Lower lobe of right lung (tissue), 2 donors: ENCODE measurements around the gene RAB3GAP2. TPM values are rescaled to one million over a fixed set of nuclear protein-coding genes. Genes with fewer than 3 reads are reported as not detected.

Experiments used
- ATAC-seq, 2 donors: fragments of 200-7000 bp; cut with Tn5 transposase; one replicate each; pipeline ENCODE4 v1.9.1; 2020 to 2022; ENCODE audit warnings: mild to moderate bottlenecking in 2 of 2, moderate library complexity in 2 of 2
- DNase-seq: peaks from one replicate; pipeline ENCODE4 v3.0.0-alpha.2; 2020
- H3K27ac ChIP-seq: fragments of 200-600 bp; one replicate; pipeline ENCODE4 v1.8.0; 2022
- H3K27me3 ChIP-seq: fragments of 200-600 bp; one replicate; pipeline ENCODE4 v1.8.0; 2022; ENCODE audit warnings: low read depth
- H3K36me3 ChIP-seq: fragments of 200-600 bp; one replicate; pipeline ENCODE4 v1.8.0; 2022; ENCODE audit warnings: mild to moderate bottlenecking
- H3K4me1 ChIP-seq: fragments of 200-600 bp; one replicate; pipeline ENCODE4 v1.8.0; 2022
- H3K4me3 ChIP-seq: fragments of 200-600 bp; one replicate; pipeline ENCODE4 v1.8.0; 2022; ENCODE audit warnings: mild to moderate bottlenecking
- H3K9me3 ChIP-seq: fragments of 200-600 bp; one replicate; pipeline ENCODE4 v1.8.0; 2022
- intact Hi-C: fragments of 100-400 bp; cut with DNase I; formaldehyde crosslinking; loops from one replicate; pipeline ENCODE4 v1.11.0; 2022
- total RNA-seq: library from RNA; stranded (reverse); fragmentation: NEBNext Ultra II Directional; extraction: Animal tissue kit (Norgen Biotek cat#: 25700); gene quantifications from one replicate; pipeline ENCODE4 v1.2.1, GENCODE V29; 2021
- TF ChIP-seq, protein P1 (sequence below): fragments of 200-600 bp; IDR thresholded peaks from one replicate; pipeline ENCODE4 v1.8.0; 2022; ENCODE audit warnings: antibody characterized with exemption, mild to moderate bottlenecking
- donor health status: DM: no; HTN: yes; CAD: no; lungs with severe emphysema.

RAB3GAP2 gene
- total RNA-seq, 1 donor from 2014 or later: 36.1 TPM

DNA sequence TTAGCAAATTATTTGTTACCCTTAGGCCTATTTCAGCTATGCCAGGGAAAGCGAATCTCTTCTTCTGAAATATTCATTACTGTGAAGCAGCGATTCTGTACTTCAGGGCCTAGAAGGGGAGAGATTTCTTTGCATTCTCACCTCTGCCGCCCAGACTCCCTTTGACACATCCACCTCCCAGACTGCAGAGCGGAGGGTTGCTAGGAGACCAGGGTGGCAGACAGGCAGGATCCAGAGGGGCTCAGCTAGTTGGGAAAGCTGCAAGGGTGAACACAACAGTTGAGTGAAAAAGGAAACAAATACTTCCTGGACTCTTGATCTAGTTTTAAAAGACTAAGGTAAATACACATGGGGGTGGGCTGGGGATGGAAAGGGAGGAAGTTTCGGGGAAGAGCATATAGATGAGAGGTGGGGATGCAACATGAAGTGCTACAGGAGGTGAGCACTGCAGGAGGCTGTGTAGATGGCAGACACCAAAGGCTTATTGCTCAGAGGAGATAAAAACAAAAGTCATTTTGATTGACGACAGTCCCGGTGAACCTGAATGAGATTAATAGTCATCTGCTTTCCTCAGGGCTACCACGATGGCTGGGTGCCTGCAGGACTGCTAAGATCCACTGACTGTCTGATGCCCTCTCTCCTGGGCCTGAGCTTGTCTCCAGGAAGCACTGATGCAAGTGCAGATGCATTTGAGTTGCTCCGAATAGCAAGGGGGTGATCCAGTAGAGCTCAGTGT lies 26.4 kb upstream of the RAB3GAP2 start:
- Histone ChIP-seq H3K36me3 (no peaks in the 10 kb centered on the region), H3K27ac (no peak overlapping the region), H3K9me3 (no peaks in the 10 kb centered on the region), H3K27me3 (peaks cover 20% of the 10 kb centered on the region), H3K4me3 (no peak overlapping the region), H3K4me1 (peaks cover 13% of the 10 kb centered on the region)
- intact Hi-C loops: no loop called here
- TF ChIP-seq, protein P1, sequence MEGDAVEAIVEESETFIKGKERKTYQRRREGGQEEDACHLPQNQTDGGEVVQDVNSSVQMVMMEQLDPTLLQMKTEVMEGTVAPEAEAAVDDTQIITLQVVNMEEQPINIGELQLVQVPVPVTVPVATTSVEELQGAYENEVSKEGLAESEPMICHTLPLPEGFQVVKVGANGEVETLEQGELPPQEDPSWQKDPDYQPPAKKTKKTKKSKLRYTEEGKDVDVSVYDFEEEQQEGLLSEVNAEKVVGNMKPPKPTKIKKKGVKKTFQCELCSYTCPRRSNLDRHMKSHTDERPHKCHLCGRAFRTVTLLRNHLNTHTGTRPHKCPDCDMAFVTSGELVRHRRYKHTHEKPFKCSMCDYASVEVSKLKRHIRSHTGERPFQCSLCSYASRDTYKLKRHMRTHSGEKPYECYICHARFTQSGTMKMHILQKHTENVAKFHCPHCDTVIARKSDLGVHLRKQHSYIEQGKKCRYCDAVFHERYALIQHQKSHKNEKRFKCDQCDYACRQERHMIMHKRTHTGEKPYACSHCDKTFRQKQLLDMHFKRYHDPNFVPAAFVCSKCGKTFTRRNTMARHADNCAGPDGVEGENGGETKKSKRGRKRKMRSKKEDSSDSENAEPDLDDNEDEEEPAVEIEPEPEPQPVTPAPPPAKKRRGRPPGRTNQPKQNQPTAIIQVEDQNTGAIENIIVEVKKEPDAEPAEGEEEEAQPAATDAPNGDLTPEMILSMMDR: no peak
- DNase-seq (no peak), ATAC-seq (no peak)

DNA sequence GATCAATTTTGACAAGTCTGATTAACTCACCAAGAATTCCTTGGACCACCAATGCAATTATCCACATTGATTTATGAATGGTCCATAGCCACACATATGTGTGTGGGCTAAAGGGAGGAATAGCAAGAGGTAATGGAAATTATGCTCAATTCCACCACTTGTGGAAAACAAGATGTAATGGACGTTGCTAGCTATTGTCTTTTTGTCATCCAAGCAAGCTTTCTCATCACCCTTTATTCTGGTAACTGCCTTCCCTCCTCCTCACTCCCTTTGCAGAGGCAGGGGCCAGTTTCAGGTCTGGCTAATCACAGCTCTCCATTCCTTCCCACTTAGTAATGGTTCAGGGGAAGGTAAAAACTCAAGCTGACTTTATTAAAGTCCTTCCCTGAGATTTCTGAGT lies 24.7 kb upstream of the RAB3GAP2 start:
- H3K36me3 ChIP-seq: no peaks in the 10 kb centered on the region
- intact Hi-C loops: no loop called here
- no peak overlapping the region for H3K27ac ChIP-seq
- peaks cover 13% of the 10 kb centered on the region for H3K4me1 ChIP-seq
- no peaks in the 10 kb centered on the region for H3K9me3 ChIP-seq
- DNase-seq: no peak
- H3K4me3 ChIP-seq: no peak overlapping the region
- no peak for ATAC-seq
- H3K27me3 ChIP-seq: peaks cover 20% of the 10 kb centered on the region
- TF ChIP-seq, protein P1: no peak

DNA sequence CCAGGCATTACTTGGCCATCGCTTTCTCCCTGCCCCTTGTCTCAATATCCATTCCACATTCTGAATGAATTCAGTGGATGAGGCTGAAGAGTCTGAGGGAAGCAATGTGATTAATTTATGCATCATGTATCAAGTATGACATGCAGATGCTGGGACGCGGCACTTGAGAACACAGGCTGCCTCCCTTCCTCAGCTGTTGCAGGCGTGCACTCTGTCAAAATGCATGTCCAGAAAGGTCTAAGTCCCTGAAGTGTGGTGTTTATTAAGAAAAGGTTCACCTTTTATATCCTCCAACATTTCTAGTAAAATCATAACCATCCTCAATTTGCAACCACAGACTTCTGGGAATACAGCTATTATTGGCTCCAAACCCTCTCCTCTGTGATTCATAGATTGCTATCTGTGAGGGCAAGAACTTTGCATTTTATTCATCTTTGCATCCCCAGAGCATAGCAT lies 22.6 kb upstream of the RAB3GAP2 start:
- no peak overlapping the region for H3K27ac ChIP-seq
- TF ChIP-seq, protein P1: no peak
- peaks cover 20% of the 10 kb centered on the region for H3K27me3 ChIP-seq
- intact Hi-C loops: no loop called here
- no peak for DNase-seq
- H3K9me3 ChIP-seq: no peaks in the 10 kb centered on the region
- ATAC-seq: no peak
- no peaks in the 10 kb centered on the region for H3K36me3 ChIP-seq
- H3K4me1 ChIP-seq: no peaks in the 10 kb centered on the region
- H3K4me3 ChIP-seq: no peak overlapping the region

DNA sequence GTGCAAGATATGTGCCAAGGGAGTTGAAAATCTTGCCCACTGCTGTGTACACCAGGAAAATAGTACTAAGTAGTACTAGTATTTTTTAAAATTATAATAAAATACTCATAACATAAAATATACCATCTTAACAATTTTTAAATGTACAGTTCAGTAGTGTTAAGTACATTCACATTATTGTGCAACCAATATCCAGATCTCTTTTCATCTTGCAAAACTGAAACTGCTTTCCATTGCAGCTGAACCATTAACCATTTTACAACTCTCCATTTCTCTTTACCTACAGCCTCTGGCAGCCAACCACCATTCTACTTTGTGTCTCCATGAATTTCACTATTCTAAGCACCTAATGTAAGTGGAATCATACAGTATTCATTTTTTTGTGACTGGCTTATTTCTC lies 19.3 kb upstream of the RAB3GAP2 start:
- ATAC-seq: no peak
- no peak overlapping the region for H3K27ac ChIP-seq
- H3K4me3 ChIP-seq: no peak overlapping the region
- no peaks in the 10 kb centered on the region for H3K9me3 ChIP-seq
- no peaks in the 10 kb centered on the region for H3K4me1 ChIP-seq
- TF ChIP-seq, protein P1: no peak
- intact Hi-C loops: no loop called here
- H3K36me3 ChIP-seq: no peaks in the 10 kb centered on the region
- peaks cover 20% of the 10 kb centered on the region for H3K27me3 ChIP-seq
- no peak for DNase-seq

DNA sequence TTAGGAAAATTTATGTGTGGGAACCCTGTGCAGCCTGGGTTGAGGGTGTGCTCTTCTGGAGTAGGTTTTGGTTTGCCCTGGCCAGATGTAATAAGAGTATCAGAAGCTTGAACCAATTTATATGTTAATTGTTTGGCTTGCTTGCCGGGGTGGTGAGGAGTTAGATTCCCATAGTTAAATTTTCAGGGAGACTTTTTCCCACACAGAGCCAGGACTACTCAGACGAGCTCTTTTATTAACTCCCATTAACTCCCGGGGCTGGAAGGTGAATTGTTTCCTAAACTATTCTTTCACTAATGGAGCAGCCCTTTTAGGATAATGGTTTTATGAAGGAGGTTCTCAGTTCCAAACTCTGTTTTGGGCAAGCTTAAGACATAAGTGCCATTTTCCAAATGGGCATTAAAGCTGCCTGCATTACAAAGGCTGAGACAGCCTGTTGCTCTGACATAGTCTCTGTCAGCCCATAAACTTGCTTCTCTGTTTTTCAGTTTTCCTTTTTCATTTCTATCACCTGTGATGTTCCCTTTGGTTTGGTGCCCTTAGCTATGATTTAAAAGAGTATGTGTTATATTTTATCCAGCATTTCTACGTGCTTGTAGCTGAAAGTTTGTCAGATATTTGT lies 18.0 kb upstream of the RAB3GAP2 start:
- intact Hi-C loops: no loop called here
- H3K4me3 ChIP-seq: no peak overlapping the region

More for the DNA sequence above, 18.0 kb upstream of the RAB3GAP2 start:
- DNase-seq (no peak), ATAC-seq (no peak)
- Histone ChIP-seq H3K36me3 (no peaks in the 10 kb centered on the region), H3K27ac (no peak overlapping the region), H3K27me3 (peaks cover 9% of the 10 kb centered on the region), H3K9me3 (no peaks in the 10 kb centered on the region), H3K4me1 (no peaks in the 10 kb centered on the region)
- TF ChIP-seq, protein P1: no peak
